AG10803 (cell line): ENCODE data around the gene TAS2R8.
A peak's percentile ranks its signal among the peaks of the same experiment; 100 is the strongest.
"Not testable (repeated sequence)": the region's sequence is repeated elsewhere in the genome, so short reads cannot be mapped to it uniquely, and the experiment has no call there.

Experiments
- DNase-seq: peaks from one replicate; pipeline ENCODE4 v3.0.0; 2010; ENCODE audit warnings: low read depth
- H3K4me3 ChIP-seq: 2 replicates; pipeline ENCODE4 v1.5.1; 2011; ENCODE audit warnings: mild to moderate bottlenecking, low read length, control low read depth
- CTCF ChIP-seq: conservative IDR thresholded peaks from 2 replicates; pipeline ENCODE4 v1.5.1; 2011; ENCODE audit warnings: mild to moderate bottlenecking, low read length, control low read depth, inconsistent platforms

TAS2R8 gene

GRCh38 chr12:10801741-10802140 lies 5.3 kb downstream of the TAS2R8 start:
- no peak for TF ChIP-seq CTCF
- no peak overlapping the region for H3K4me3 ChIP-seq
- DNase-seq = no peak

- DNase-seq = no peak
These were observed 12.9 kb downstream of the TAS2R8 start for GRCh38 chr12:10794222-10794621.

GRCh38 chr12:10791769-10792168 lies 15.3 kb downstream of the TAS2R8 start:
- not testable (repeated sequence) for DNase-seq, H3K4me3 ChIP-seq

More at GRCh38 chr12:10794222-10794621, 12.9 kb downstream of the TAS2R8 start:
- no peak for TF ChIP-seq CTCF
- no peak overlapping the region for H3K4me3 ChIP-seq

GRCh38 chr12:10783252-10783651 lies 23.8 kb downstream of the TAS2R8 start:
- no peak overlapping the region for H3K4me3 ChIP-seq
- no peak for TF ChIP-seq CTCF
- no peak for DNase-seq

- no peak overlapping the region for H3K4me3 ChIP-seq
- TF ChIP-seq CTCF = no peak
- no peak for DNase-seq
These were observed 28.0 kb downstream of the TAS2R8 start for GRCh38 chr12:10779103-10779502.

GRCh38 chr12:10771132-10771733 lies 35.9 kb downstream of the TAS2R8 start:
- TF ChIP-seq CTCF = peak; percentile 76
- no peak overlapping the region for H3K4me3 ChIP-seq
- peak; percentile 39 for DNase-seq

GRCh38 chr12:10759657-10760056 lies 47.4 kb downstream of the TAS2R8 start:
- H3K4me3 ChIP-seq = no peak overlapping the region
- DNase-seq = no peak
- TF ChIP-seq CTCF = no peak

- no peak for DNase-seq
- no peak for TF ChIP-seq CTCF
- H3K4me3 ChIP-seq = no peak overlapping the region
These were observed 50.9 kb downstream of the TAS2R8 start for GRCh38 chr12:10756194-10756593.
